ENCODE measurements around the gene TNIK. TPM values are rescaled to one million over a fixed set of nuclear protein-coding genes. Genes with fewer than 3 reads are reported as not detected.

TNIK gene
- total and polyA plus RNA-seq, 12 donors = 9.3 to 51.9 (median 35.1) TPM

DNA sequence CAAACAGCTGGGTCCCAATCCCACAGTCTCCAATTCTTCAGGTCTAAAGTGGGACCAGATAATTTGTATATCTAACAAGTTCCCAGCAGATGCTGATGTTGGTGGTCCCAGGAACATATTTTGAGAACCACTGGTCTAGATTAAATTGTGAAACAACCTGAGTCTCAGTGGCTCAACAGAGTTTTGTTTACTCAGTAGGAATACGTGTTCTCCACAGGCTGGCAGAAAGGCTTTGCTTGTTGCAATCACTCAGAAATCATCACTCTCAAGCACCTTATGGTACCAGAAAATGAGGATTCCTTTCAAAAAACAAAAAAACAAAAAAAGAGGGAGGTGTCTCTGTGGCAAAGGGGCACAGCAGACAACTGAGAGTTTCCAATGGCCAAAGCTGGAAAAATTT, 118.0 kb downstream of the TNIK start:
- Histone ChIP-seq H3K9me3 (no peaks in the 10 kb centered on the region), H3K4me1 (peaks cover 0 to 43% (median 20%) of the 10 kb centered on the region in 9 donors), H3K27ac (no peak overlapping the region), H3K27me3 (no peaks in the 10 kb centered on the region), H3K4me3 (no peak overlapping the region), H3K36me3 (no peaks in the 10 kb centered on the region)
- 88 to 92% methylated on average over 1 of the region's 1 CpG for WGBS, 2 donors
- DNase-seq (no peak), ATAC-seq (no peak)
- intact Hi-C loops (cut with DNase I) = no loop called here
- TF ChIP-seq, protein P1, sequence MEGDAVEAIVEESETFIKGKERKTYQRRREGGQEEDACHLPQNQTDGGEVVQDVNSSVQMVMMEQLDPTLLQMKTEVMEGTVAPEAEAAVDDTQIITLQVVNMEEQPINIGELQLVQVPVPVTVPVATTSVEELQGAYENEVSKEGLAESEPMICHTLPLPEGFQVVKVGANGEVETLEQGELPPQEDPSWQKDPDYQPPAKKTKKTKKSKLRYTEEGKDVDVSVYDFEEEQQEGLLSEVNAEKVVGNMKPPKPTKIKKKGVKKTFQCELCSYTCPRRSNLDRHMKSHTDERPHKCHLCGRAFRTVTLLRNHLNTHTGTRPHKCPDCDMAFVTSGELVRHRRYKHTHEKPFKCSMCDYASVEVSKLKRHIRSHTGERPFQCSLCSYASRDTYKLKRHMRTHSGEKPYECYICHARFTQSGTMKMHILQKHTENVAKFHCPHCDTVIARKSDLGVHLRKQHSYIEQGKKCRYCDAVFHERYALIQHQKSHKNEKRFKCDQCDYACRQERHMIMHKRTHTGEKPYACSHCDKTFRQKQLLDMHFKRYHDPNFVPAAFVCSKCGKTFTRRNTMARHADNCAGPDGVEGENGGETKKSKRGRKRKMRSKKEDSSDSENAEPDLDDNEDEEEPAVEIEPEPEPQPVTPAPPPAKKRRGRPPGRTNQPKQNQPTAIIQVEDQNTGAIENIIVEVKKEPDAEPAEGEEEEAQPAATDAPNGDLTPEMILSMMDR (IDR thresholded peaks at IDR 0.05) = no peak

DNA sequence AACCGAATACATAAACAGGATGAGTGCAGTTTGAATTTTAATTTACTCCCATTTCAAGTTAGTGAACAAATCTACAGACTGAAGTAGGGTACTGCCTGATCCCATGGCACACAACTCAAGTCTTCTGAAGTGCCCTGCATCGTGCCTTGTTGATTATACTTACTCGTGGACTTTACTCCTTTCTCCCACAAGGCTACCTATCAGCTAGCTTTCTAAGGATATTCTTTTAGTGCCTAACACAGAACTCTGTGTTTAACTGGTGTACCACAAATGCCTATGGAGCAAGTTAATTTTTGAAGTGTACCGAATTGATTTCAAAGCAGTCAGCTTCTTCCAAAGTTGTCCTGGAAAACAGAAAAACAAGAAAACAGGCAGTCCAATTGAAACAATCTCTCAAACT, 119.8 kb downstream of the TNIK start:
- no peak for ATAC-seq
- H3K4me1 ChIP-seq = peaks cover 0 to 31% (median 9%) of the 10 kb centered on the region in 9 donors
- 76 to 84% methylated on average over 4 of the region's 4 CpGs for WGBS, 2 donors
- no peaks in the 10 kb centered on the region for H3K27me3 ChIP-seq
- no peak for DNase-seq
- H3K9me3 ChIP-seq = no peaks in the 10 kb centered on the region
- intact Hi-C loops (cut with DNase I) = no loop called here
- no peak overlapping the region for H3K27ac ChIP-seq
- no peak overlapping the region for H3K4me3 ChIP-seq
- no peaks in the 10 kb centered on the region for H3K36me3 ChIP-seq
- TF ChIP-seq, protein P1 (IDR thresholded peaks at IDR 0.05) = no peak

DNA sequence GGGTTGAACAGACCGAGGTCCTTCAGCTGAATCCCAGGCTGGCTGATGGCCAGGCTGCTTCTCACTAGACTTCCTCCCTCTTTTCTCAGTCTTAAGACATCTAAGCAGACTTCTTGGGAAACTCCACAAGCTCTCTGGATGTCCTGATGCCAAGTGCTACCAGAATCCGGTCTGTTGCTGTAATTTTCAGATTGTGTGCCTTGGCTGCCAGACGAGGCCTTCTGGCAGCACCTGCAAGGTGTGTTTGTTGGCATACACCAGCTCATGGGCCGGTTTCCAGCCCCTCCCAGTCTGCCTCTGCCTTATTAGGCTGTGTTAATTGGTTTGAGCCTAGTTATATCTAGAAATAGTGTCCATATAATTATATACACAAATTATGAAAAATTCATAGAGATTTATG, 120.6 kb downstream of the TNIK start:
- TF ChIP-seq, protein P1 (IDR thresholded peaks at IDR 0.05) = no peak
- DNase-seq (no peak), ATAC-seq (no peak)
- H3K27ac ChIP-seq = no peak overlapping the region
- no peak overlapping the region for H3K4me3 ChIP-seq
- no peaks in the 10 kb centered on the region for H3K9me3 ChIP-seq
- intact Hi-C loops (cut with DNase I) = loop anchor here in 1 of 10 donors (5.0 kb wide), 1 partner anchor 33 kb away; no protein-coding TSS in a partner anchor
- peaks cover 0 to 30% (median 7%) of the 10 kb centered on the region in 9 donors for H3K4me1 ChIP-seq
- no peaks in the 10 kb centered on the region for H3K36me3 ChIP-seq
- 43 to 55% methylated on average over 4 of the region's 4 CpGs for whole genome bisulfite sequencing, 2 donors
- H3K27me3 ChIP-seq = no peaks in the 10 kb centered on the region

DNA sequence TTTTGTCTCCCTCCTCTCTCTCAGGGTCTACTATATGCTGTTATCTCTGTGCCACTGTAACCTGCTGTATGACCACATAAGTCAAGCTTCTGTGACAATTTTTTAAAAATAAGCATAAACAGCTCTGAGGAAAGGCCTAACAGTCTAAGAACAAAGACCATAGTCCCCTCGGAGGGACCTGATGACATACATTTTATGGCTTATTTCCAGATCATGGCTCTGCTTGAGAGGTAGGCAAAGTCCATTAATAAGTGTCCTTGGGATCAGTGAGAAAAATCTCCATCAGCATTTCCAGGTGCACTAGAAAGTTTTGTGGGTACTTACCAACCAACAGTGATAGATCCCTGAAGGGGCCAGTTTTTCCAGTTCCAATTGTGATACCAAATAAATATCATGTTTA, 123.8 kb downstream of the TNIK start:
- 19 to 48% methylated on average over 1 of the region's 1 CpG for WGBS, 2 donors
- intact Hi-C loops (cut with DNase I) = loop anchor here in 1 of 10 donors (5.0 kb wide), 1 partner anchor 36 kb away; no protein-coding TSS in a partner anchor
- peaks cover 0 to 32% (median 14%) of the 10 kb centered on the region in 9 donors for H3K4me1 ChIP-seq
- ATAC-seq = no peak
- TF ChIP-seq, protein P1 (IDR thresholded peaks at IDR 0.05) = no peak
- no peak overlapping the region for H3K4me3 ChIP-seq
- H3K36me3 ChIP-seq = no peaks in the 10 kb centered on the region
- DNase-seq = no peak
- H3K27me3 ChIP-seq = no peaks in the 10 kb centered on the region
- H3K9me3 ChIP-seq = no peaks in the 10 kb centered on the region
- no peak overlapping the region for H3K27ac ChIP-seq
